Esophagus muscularis mucosa (tissue), 4 donors: ENCODE measurements around the gene ENO3. TPM values are rescaled to one million over a fixed set of nuclear protein-coding genes. Genes with fewer than 3 reads are reported as not detected.

ENCODE experiments used
- DNase-seq: peaks from one replicate; pipeline ENCODE4 v3.0.0-alpha.2; 2017; ENCODE audit errors: extremely low spot score
- H3K27ac ChIP-seq, 4 donors: fragments of 200-600 bp; sonication (generic); replicated peaks in 1 of 4; 1 replicate in 3 of 4; 2 replicates in 1 of 4; pipeline ENCODE4 v1.5.1; 2016 to 2019; ENCODE audit warnings: mild to moderate bottlenecking in 1 of 4
- H3K27me3 ChIP-seq, 4 donors: fragments of 200-600 bp; sonication (generic); one replicate each; pipeline versions ENCODE4 v1.5.1 to v1.6.0; 2016 to 2019
- H3K36me3 ChIP-seq, 4 donors: fragments of 200-600 bp; sonication (generic); one replicate each; pipeline ENCODE4 v1.5.1; 2016 to 2019
- H3K4me1 ChIP-seq, 4 donors: fragments of 200-600 bp; sonication (generic); one replicate each; pipeline ENCODE4 v1.5.1; 2016 to 2019
- H3K4me3 ChIP-seq, 4 donors: fragments of 200-600 bp; sonication (generic); 1 replicate in 2 of 4; 2 replicates in 2 of 4; pipeline ENCODE4 v1.5.1; 2016 to 2019; ENCODE audit warnings: mild to moderate bottlenecking in 4 of 4, moderate library complexity in 1 of 4
- H3K9me3 ChIP-seq, 4 donors: fragments of 200-600 bp; sonication (generic); 1 replicate in 3 of 4; 2 replicates in 1 of 4; pipeline ENCODE4 v1.5.1; 2016 to 2019
- EP300 ChIP-seq: sonication (generic); formaldehyde crosslinking; IDR thresholded peaks from one replicate; pipeline ENCODE4 v1.6.1; 2017; ENCODE audit warnings: antibody characterized with exemption
- POLR2A ChIP-seq: fragments of 450-650 bp; IDR thresholded peaks from one replicate; pipeline ENCODE4 v1.6.1; 2017; ENCODE audit warnings: antibody characterized with exemption, moderate library complexity, mild to moderate bottlenecking, low read depth
- POLR2AphosphoS5 ChIP-seq, 2 donors: sonication (generic); formaldehyde crosslinking; IDR thresholded peaks; one replicate each; pipeline ENCODE4 v1.6.1; 2017; ENCODE audit warnings: antibody characterized with exemption in 2 of 2
- whole genome bisulfite sequencing: methylation state at CpG from one replicate; pipeline ENCODE4 v1.1.5; 2018; 5-methylcytosine and 5-hydroxymethylcytosine counted together
- intact Hi-C: fragments of 100-400 bp; cut with DNase I; formaldehyde crosslinking; loops from one replicate; pipeline ENCODE4 v1.15.1; 2023
- total RNA-seq, 4 donors: library from RNA; depleted of rRNA; stranded (reverse); fragments of >200 nt; gene quantifications; one replicate each; pipeline versions ENCODE4 v1.1.0 to v1.2.1, GENCODE V29; 2016
- TF ChIP-seq, protein P1 (sequence below), 3 experiments: fragments of 200-600 bp in 2 of 3; fragments of 450-650 bp in 1 of 3; sonication (generic) in 2 of 3; IDR thresholded peaks; one replicate each; pipeline ENCODE4 v1.5.1; 2017 to 2019; ENCODE audit warnings: antibody characterized with exemption in 3 of 3, mild to moderate bottlenecking in 2 of 3, moderate library complexity in 1 of 3

Gene ENO3
- total RNA-seq, 4 donors from 2014 or later: 1.2 to 7.2 (median 2.1) TPM

DNA sequence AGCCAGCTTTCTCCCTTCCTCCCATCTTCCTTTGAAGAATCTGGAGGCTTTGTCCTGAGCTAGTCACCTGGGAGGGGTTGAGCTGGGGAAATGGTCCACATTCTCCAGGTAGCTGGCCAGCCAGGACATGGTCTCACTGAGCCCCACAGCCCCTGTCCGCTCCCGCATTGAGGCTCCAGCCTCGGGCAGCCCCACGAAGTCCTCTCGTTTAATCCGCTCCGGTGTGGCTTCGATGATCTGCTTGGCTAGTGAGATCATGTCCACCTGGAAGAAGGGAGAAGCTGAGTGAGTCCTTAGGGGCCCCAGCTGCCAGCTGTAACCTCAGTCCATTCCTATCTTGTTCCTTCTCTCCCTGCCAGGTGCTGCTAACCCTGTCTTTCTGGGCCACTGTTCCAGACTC lies 19.4 kb downstream of the ENO3 start:
- Histone ChIP-seq H3K4me3 (no peak overlapping the region), H3K36me3 (peaks cover 29 to 62% (median 50%) of the 10 kb centered on the region in 4 donors), H3K27ac (peak overlapping the region; percentile 91 to 97 (median 95)), H3K9me3 (no peaks in the 10 kb centered on the region), H3K27me3 (no peaks in the 10 kb centered on the region), H3K4me1 (peaks cover 44 to 53% (median 48%) of the 10 kb centered on the region in 4 donors)
- TF ChIP-seq, protein P1, sequence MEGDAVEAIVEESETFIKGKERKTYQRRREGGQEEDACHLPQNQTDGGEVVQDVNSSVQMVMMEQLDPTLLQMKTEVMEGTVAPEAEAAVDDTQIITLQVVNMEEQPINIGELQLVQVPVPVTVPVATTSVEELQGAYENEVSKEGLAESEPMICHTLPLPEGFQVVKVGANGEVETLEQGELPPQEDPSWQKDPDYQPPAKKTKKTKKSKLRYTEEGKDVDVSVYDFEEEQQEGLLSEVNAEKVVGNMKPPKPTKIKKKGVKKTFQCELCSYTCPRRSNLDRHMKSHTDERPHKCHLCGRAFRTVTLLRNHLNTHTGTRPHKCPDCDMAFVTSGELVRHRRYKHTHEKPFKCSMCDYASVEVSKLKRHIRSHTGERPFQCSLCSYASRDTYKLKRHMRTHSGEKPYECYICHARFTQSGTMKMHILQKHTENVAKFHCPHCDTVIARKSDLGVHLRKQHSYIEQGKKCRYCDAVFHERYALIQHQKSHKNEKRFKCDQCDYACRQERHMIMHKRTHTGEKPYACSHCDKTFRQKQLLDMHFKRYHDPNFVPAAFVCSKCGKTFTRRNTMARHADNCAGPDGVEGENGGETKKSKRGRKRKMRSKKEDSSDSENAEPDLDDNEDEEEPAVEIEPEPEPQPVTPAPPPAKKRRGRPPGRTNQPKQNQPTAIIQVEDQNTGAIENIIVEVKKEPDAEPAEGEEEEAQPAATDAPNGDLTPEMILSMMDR (IDR thresholded peaks at IDR 0.05): no peak
- DNase-seq: no peak
- intact Hi-C loops: no loop called here
- WGBS: 95% methylated on average over 8 of the region's 8 CpGs

DNA sequence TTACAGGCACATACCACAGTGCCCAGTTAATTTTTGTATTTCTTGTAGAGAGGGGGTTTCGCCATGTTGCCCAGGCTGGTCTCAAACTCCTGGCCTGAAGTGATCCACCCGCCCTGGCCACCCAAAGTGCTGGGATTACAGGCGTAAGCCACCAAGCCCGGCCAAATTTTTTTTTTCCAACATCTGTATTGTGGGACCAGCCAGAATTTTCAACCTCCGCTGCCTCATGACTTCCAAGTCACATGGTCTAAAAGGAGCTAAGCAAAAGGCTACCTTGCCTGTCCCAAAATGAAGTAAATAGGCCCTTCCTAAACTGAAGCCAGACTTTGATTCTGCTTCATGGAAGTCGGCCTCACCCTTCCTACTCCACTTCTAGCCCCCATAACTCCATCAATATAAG lies 20.9 kb downstream of the ENO3 start:
- intact Hi-C loops: no loop called here
- H3K9me3 ChIP-seq: no peaks in the 10 kb centered on the region
- H3K4me3 ChIP-seq: no peak overlapping the region
- no peaks in the 10 kb centered on the region for H3K27me3 ChIP-seq
- peak overlapping the region; percentile 43 to 97 (median 70) for H3K27ac ChIP-seq
- no peak for TF ChIP-seq POLR2A
- no peak for TF ChIP-seq POLR2AphosphoS5 (IDR thresholded peaks at IDR 0.05)
- no peak for TF ChIP-seq EP300
- TF ChIP-seq, protein P1 (IDR thresholded peaks at IDR 0.05): no peak
- 88% methylated on average over 6 of the region's 6 CpGs for WGBS
- no peak for DNase-seq
- H3K36me3 ChIP-seq: peaks cover 40 to 72% (median 61%) of the 10 kb centered on the region in 4 donors
- peaks cover 31 to 38% (median 35%) of the 10 kb centered on the region in 4 donors for H3K4me1 ChIP-seq

DNA sequence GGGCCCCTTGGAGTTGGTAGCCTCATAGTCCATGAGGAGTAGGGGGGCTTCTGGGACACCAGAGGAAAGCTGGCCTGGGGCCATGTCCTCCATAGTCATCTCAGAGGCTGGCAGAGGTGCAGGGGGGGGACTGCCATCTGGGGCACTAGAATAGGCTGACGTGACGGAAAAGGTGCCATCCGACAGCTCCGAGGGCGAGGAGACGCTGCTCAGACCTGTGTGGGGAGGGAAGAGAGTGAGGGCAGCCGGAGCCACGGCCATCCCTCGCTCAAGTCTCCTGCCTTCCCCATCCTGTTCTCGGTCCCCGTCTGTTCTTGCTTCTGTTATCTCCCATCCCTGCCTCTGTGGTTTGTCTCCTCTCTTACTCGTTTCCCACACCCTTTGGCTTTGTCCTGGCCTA lies 21.4 kb downstream of the ENO3 start:
- peaks cover 31 to 38% (median 35%) of the 10 kb centered on the region in 4 donors for H3K4me1 ChIP-seq
- peak overlapping the region; percentile 43 to 97 (median 70) for H3K27ac ChIP-seq
- no peak for TF ChIP-seq EP300
- no peak for TF ChIP-seq POLR2AphosphoS5 (IDR thresholded peaks at IDR 0.05)
- no peak for TF ChIP-seq POLR2A
- TF ChIP-seq, protein P1 (IDR thresholded peaks at IDR 0.05): no peak

DNA sequence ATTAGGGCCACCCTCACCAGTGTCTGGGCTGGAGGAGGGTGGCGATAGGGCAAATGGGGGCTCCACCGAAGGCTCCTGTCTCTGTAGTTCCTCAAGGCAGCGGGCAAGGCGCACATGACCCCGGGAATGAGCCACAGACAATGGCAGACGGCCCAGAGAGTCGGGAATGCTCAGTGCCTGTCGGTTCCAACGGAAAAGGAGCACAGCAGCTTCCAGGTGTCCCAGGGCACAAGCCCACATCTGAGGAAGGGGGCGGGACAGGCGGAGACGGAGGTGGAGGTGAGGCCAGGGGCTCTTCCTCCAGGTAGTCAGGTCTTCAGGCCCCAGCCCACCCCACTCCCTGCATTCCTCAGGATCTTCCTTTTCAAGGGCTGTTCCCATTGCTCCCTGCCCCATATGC lies 21.8 kb downstream of the ENO3 start:
- Histone ChIP-seq H3K4me1 (peaks cover 31 to 38% (median 35%) of the 10 kb centered on the region in 4 donors), H3K36me3 (peaks cover 50 to 82% (median 71%) of the 10 kb centered on the region in 4 donors), H3K27me3 (no peaks in the 10 kb centered on the region), H3K27ac (peak overlapping the region in 3 of 4 donors; percentile 43 to 97 (median 93)), H3K9me3 (no peaks in the 10 kb centered on the region), H3K4me3 (no peak overlapping the region)
- no peak for DNase-seq
- intact Hi-C loops: no loop called here
- 81% methylated on average over 12 of the region's 12 CpGs for WGBS
- TF ChIP-seq POLR2A: no peak
- TF ChIP-seq POLR2AphosphoS5 (IDR thresholded peaks at IDR 0.05): no peak
- TF ChIP-seq, protein P1 (IDR thresholded peaks at IDR 0.05): no peak
- no peak for TF ChIP-seq EP300

More for the DNA sequence above, 21.4 kb downstream of the ENO3 start:
- no peak for DNase-seq
- intact Hi-C loops: no loop called here
- H3K9me3 ChIP-seq: no peaks in the 10 kb centered on the region
- H3K4me3 ChIP-seq: no peak overlapping the region
- no peaks in the 10 kb centered on the region for H3K27me3 ChIP-seq
- 89% methylated on average over 12 of the region's 12 CpGs for WGBS
- H3K36me3 ChIP-seq: peaks cover 45 to 77% (median 66%) of the 10 kb centered on the region in 4 donors
